BLaER1 (cell line): ENCODE results near the gene MLLT3.

ENCODE experiments used
- H3K27ac ChIP-seq: shearing (Covaris generic); formaldehyde crosslinking; 2 replicates; pipeline ENCODE4 v1.8.1; 2022
- H3K27me3 ChIP-seq: shearing (Covaris generic); formaldehyde crosslinking; 2 replicates; pipeline ENCODE4 v1.8.1; 2022
- H3K36me3 ChIP-seq: shearing (Covaris generic); formaldehyde crosslinking; 2 replicates; pipeline ENCODE4 v1.8.1; 2022
- H3K4me1 ChIP-seq: shearing (Covaris generic); formaldehyde crosslinking; 2 replicates; pipeline ENCODE4 v1.8.1; 2022
- H3K4me2 ChIP-seq: shearing (Covaris generic); formaldehyde crosslinking; 2 replicates; pipeline ENCODE4 v1.8.1; 2022
- H3K4me3 ChIP-seq: shearing (Covaris generic); formaldehyde crosslinking; 2 replicates; pipeline ENCODE4 v1.8.1; 2022
- H3K9ac ChIP-seq: shearing (Covaris generic); formaldehyde crosslinking; 2 replicates; pipeline ENCODE4 v1.8.1; 2022
- H3K9me3 ChIP-seq: shearing (Covaris generic); formaldehyde crosslinking; 2 replicates; pipeline ENCODE4 v1.8.1; 2022
- H4K20me1 ChIP-seq: shearing (Covaris generic); formaldehyde crosslinking; 2 replicates; pipeline ENCODE4 v1.8.1; 2022
- Cebpa-rat ChIP-seq: shearing (Covaris generic); IDR thresholded peaks from 2 replicates; pipeline ENCODE4 v1.8.1; 2022

MLLT3 gene

DNA sequence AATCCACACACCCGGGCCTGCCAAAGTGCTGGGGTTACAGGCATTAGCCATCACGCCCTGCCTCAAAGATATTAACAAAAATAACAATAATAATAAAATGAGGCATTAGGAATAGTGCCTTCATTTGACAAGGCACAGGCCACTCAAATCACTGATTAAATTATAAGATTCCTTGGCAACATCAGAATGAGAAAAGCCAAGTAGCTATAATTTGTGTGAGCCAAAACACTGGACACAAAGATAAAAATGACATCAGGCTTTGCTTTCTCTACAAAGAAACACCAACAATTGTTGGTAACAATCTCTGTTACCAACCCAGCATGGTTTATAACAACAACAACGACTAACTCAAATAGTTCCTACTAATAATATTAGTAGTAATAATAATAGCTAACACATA lies 73.2 kb downstream of the MLLT3 start:
- H3K36me3 ChIP-seq = no peaks in the 10 kb centered on the region
- H3K4me1 ChIP-seq = no peaks in the 10 kb centered on the region
- no peaks in the 10 kb centered on the region for H3K27me3 ChIP-seq
- no peak overlapping the region for H3K27ac ChIP-seq
- no peak overlapping the region for H3K4me3 ChIP-seq
- no peak overlapping the region for H3K9ac ChIP-seq
- no peak overlapping the region for H3K4me2 ChIP-seq
- no peaks in the 10 kb centered on the region for H3K9me3 ChIP-seq
- TF ChIP-seq Cebpa-rat = no peak
- H4K20me1 ChIP-seq = no peaks in the 10 kb centered on the region

DNA sequence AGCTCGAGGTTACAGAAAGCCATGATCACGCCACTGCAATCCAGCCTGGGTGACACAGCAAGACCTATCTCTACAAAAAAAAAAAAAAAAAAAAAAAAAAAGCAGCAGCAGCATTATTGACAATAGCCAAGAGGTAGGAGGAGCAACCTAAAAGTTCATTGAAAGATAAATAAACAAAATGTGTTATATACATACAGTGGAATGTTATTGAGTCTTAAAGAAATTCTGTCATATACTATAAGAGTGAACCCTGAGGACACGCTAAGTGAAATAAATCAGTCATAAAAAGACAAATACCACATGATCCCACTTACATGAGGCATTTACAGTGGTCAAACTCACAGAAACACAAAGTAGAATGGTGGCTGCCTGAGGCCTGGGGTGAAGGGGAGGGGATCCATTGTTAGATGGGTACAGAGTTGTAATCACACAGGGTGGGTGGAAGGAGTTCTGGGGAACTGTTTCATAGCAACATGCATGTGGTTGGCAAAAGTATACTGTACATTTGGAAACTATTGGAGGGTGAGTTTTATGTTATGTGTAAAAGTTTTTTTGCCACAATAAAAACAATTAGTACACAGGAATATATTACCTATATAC lies 77.2 kb downstream of the MLLT3 start:
- Histone ChIP-seq H3K36me3 (peaks cover 4% of the 10 kb centered on the region; the same call in 1 of the 2 replicates), H3K27ac (no peak overlapping the region), H3K9ac (no peak overlapping the region), H3K4me1 (no peaks in the 10 kb centered on the region), H4K20me1 (no peaks in the 10 kb centered on the region), H3K9me3 (peaks cover 14% of the 10 kb centered on the region), H3K4me3 (no peak overlapping the region), H3K4me2 (no peak overlapping the region), H3K27me3 (no peaks in the 10 kb centered on the region)
- TF ChIP-seq Cebpa-rat = no peak

DNA sequence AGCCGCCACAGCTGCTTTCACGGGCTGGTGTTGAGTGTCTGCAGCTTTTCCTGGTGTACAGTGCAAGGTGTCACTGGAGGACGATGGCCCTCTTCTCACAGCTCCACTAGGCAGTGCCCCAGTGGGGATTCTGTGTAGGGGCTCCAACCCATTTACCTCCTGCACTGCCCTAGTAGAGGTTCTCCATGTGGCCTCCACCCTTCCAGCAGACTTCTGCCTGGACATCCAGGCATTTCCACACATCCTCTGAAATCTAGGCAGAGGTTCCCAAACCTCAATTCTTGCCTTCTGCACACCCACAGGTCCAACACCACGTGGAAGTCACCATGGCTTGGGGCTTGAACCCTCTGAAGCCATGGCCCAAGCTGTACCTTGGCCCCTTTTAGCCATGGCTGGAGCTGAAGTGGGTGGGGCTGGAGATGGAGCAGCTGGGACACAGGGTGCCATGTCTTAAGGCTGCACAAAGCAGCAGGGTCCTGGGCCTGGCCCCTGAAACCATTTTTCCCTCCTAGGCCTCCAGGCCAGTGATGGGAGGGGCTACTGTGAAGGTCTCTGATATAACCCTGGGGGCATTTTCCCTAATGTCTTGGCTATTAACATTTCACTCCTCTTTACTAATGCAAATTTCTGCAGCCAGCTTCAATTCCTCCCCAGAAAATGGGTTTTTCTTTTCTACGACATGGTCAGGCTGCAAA lies 82.0 kb downstream of the MLLT3 start:
- Histone ChIP-seq H3K27ac (no peak overlapping the region), H3K9ac (no peak overlapping the region), H4K20me1 (no peaks in the 10 kb centered on the region), H3K9me3 (peaks cover 27% of the 10 kb centered on the region), H3K4me2 (no peak overlapping the region), H3K27me3 (no peaks in the 10 kb centered on the region), H3K4me3 (no peak overlapping the region), H3K4me1 (no peaks in the 10 kb centered on the region), H3K36me3 (peaks cover 7% of the 10 kb centered on the region; the same call in 1 of the 2 replicates)
- no peak for TF ChIP-seq Cebpa-rat

DNA sequence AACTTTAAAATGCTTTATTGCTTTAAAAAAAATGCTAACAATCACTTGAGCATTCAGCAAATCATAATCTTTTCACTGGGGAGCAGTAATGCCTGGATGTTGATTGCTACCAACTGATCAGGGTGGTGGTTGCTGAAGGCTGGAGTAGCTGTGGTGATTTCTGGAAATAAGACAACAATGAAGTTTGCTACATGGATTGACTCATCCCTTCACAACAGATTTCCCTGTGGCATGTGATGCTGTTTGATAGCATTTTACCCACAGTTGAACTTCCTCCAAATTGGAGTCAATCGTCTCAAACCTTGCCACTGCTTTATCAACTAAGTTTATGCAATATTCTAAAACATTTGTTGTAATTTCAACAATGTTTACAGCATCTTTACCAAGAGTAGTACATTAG lies 83.3 kb downstream of the MLLT3 start:
- H3K27me3 ChIP-seq = no peaks in the 10 kb centered on the region
- H3K4me1 ChIP-seq = no peaks in the 10 kb centered on the region
- H3K27ac ChIP-seq = no peak overlapping the region
- H3K36me3 ChIP-seq = peaks cover 7% of the 10 kb centered on the region; the same call in 1 of the 2 replicates
- no peaks in the 10 kb centered on the region for H4K20me1 ChIP-seq
- TF ChIP-seq Cebpa-rat = no peak
- no peak overlapping the region for H3K4me2 ChIP-seq
- H3K9ac ChIP-seq = no peak overlapping the region
- no peak overlapping the region for H3K4me3 ChIP-seq
- H3K9me3 ChIP-seq = peaks cover 27% of the 10 kb centered on the region

DNA sequence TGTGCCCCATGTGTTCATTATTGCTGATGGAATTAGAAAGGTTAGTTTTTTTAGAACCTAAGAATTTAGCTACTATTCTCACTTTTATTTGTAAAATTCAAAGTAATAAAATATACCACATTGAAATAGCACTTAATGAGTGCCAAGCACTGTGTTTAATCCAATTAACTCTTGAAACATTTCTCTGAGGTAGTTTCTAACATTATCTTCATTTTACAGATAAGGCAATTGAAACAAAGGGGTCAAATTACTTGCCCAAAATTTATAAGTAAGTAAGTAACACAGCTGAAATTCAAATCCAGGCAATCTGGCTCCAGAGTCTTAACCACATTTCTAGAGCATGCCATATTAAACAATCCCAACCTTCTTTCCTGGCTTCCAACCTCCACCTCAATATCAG lies 84.2 kb downstream of the MLLT3 start:
- Histone ChIP-seq H3K4me1 (no peaks in the 10 kb centered on the region), H3K9me3 (peaks cover 27% of the 10 kb centered on the region), H3K36me3 (peaks cover 7% of the 10 kb centered on the region; the same call in 1 of the 2 replicates), H3K4me3 (no peak overlapping the region), H3K4me2 (no peak overlapping the region), H4K20me1 (no peaks in the 10 kb centered on the region), H3K9ac (no peak overlapping the region), H3K27me3 (no peaks in the 10 kb centered on the region), H3K27ac (no peak overlapping the region)
- TF ChIP-seq Cebpa-rat = no peak

DNA sequence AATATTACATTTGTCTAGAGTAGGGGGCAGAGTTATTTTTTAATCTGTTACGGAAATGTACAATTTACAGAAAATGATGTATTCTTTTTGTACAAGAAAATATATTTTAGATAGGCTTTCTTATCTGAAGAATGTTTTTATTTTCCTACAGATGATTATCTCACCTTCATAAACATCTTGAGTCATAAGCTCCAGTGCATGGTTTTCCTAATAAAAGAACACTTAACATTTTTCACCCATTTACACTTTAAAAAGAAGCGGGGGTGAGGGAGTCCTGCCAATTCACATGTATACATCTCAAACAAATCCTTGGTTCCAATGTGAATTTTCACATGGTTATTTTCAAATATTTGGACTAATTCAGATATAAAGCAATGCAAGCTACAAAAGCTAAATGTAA lies 85.0 kb downstream of the MLLT3 start:
- no peak overlapping the region for H3K4me3 ChIP-seq

DNA sequence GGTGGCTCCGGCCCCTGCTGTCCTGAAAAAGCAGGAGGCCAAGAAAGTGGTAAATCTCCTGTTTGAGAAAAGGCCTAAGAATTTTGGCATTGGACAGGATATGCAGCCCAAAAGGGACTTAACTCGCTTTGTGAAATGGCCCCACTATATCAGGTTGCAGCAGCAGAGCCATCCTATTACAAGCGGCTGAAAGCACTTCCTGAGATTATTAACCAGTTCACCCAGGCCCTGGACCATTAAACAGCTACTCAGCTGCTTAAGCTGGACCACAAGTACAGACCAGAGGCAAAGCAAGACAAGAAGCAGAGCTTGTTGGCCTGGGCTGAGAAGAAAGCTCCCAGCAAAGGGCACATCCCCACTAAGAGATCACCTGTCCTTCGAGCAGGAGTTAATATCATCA lies 89.7 kb downstream of the MLLT3 start:
- H3K27ac ChIP-seq = no peak overlapping the region
- H3K9me3 ChIP-seq = no peaks in the 10 kb centered on the region
- no peaks in the 10 kb centered on the region for H3K27me3 ChIP-seq
- H3K4me1 ChIP-seq = no peaks in the 10 kb centered on the region
- no peaks in the 10 kb centered on the region for H3K36me3 ChIP-seq
- no peaks in the 10 kb centered on the region for H4K20me1 ChIP-seq
- no peak overlapping the region for H3K4me2 ChIP-seq
- no peak for TF ChIP-seq Cebpa-rat
- no peak overlapping the region for H3K9ac ChIP-seq
- no peak overlapping the region for H3K4me3 ChIP-seq

More for the DNA sequence above, 85.0 kb downstream of the MLLT3 start:
- Histone ChIP-seq H3K9ac (no peak overlapping the region), H4K20me1 (no peaks in the 10 kb centered on the region), H3K4me2 (no peak overlapping the region), H3K9me3 (peaks cover 27% of the 10 kb centered on the region), H3K36me3 (peaks cover 7% of the 10 kb centered on the region; the same call in 1 of the 2 replicates), H3K27ac (no peak overlapping the region), H3K4me1 (no peaks in the 10 kb centered on the region), H3K27me3 (no peaks in the 10 kb centered on the region)
- TF ChIP-seq Cebpa-rat = no peak

DNA sequence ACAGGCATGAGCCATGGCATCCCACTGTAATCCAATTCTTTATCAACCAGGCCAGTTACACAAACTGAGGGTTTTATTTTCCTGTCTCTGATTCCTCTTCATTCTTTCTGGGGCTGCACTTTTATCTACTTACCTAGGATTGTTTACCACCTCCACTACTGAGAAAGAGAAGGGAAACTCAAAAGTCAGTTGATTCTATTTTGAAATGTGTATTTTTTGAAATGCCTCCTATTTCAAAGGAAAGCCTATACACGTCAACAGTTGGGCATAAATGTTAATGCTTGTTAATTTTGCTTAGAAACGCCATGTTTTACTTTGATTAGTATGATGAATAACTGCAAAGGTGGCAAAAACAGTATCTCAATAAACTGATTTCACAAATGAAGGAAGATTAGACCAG lies 92.5 kb downstream of the MLLT3 start:
- Histone ChIP-seq H3K36me3 (no peaks in the 10 kb centered on the region), H4K20me1 (no peaks in the 10 kb centered on the region), H3K4me3 (no peak overlapping the region), H3K27ac (no peak overlapping the region), H3K9ac (no peak overlapping the region), H3K9me3 (no peaks in the 10 kb centered on the region), H3K27me3 (no peaks in the 10 kb centered on the region), H3K4me2 (no peak overlapping the region), H3K4me1 (no peaks in the 10 kb centered on the region)
- no peak for TF ChIP-seq Cebpa-rat

DNA sequence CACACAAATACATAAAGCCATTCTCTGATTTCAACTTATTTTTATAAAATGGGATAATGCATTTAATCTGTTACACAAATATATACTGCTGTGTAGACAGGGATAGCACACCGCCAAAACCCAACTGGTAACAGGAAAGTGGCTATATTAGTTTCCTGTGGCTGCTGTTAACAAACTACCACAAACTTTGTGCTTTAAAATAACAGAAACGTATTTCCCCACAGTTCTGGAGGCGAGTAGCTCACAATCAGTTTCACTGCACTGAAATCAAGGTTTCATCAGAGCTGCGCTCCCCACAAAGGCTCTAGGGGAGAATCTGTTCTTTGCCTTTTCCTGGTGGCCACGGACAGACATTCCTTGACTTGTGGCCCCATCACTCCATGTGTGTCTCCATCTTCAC lies 94.0 kb downstream of the MLLT3 start:
- Histone ChIP-seq H4K20me1 (no peaks in the 10 kb centered on the region), H3K27me3 (no peaks in the 10 kb centered on the region), H3K36me3 (no peaks in the 10 kb centered on the region), H3K4me2 (no peak overlapping the region), H3K4me1 (no peaks in the 10 kb centered on the region), H3K9ac (no peak overlapping the region), H3K4me3 (no peak overlapping the region), H3K27ac (no peak overlapping the region), H3K9me3 (no peaks in the 10 kb centered on the region)
- TF ChIP-seq Cebpa-rat = no peak

DNA sequence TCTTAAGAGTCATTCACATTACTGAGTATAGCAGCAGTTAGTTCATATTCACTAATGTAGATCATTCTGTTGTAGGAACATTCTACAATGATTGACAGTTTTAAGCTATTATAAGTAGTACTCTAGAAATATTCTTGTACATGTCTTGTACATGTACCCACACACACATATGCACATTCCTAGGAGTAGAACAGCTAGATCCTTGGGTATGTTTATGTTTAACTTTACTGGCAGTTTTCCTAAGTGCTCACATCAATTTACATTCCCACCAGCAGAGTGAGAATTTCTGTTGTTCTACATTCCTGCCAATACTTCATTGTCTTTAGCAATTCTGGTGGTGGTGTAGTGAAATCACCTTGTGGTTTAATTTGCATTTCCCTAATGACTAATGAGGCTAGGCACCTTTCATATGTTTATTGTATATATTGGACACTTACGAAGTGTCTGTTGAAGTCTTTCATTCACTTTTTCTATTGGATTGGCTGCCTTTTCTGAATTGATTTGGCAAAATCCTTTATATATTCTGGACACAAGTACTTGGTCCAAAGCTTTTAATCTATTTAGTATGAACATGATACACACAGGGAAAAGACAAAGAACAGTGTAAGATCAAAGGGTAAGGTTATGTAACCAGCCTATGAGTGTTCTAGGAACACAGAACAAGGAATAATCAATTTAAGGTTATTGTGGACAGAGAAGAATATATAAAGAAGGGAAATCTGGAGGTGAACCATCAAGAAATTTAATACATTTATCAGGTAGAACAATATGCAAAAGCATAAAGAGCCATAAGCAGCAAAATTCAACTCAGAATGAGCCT lies 95.6 kb downstream of the MLLT3 start:
- no peak for TF ChIP-seq Cebpa-rat
- Histone ChIP-seq H3K4me2 (no peak overlapping the region), H3K4me1 (no peaks in the 10 kb centered on the region), H3K9me3 (no peaks in the 10 kb centered on the region), H3K9ac (no peak overlapping the region), H4K20me1 (no peaks in the 10 kb centered on the region), H3K4me3 (no peak overlapping the region), H3K36me3 (no peaks in the 10 kb centered on the region), H3K27ac (no peak overlapping the region), H3K27me3 (no peaks in the 10 kb centered on the region)
